GM18951 (cell line): ENCODE measurements around the gene CDC42BPG.

Source experiments
- POLR2A ChIP-seq: IDR thresholded peaks from 4 replicates; pipeline ENCODE4 v1.6.1; 2011; ENCODE audit warnings: mild to moderate bottlenecking; ENCODE audit not compliant: insufficient read length, insufficient read depth; ENCODE audit errors: extremely low read depth
- in situ Hi-C: fragments of 300-500 bp; cut with MboI; formaldehyde crosslinking; loops from one replicate; pipeline ENCODE4 v1.12.0; 2022; ENCODE audit warnings: low sequenced_read_pairs, mixed read lengths, inconsistent platforms; ENCODE audit not compliant: unreplicated experiment

Gene CDC42BPG

GRCh38 chr11:64857485-64857884, 13.0 kb upstream of the CDC42BPG start:
- TF ChIP-seq POLR2A, result no peak
- in situ Hi-C loops, result no loop called here

- in situ Hi-C loops, result no loop called here
Observed at GRCh38 chr11:64856382-64857227, 12.2 kb upstream of the CDC42BPG start.

GRCh38 chr11:64855596-64856304, 11.3 kb upstream of the CDC42BPG start:
- no peak for TF ChIP-seq POLR2A
- in situ Hi-C loops, result no loop called here

More at GRCh38 chr11:64856382-64857227, 12.2 kb upstream of the CDC42BPG start:
- TF ChIP-seq POLR2A, result no peak

- TF ChIP-seq POLR2A, result no peak
- in situ Hi-C loops, result no loop called here
Observed at GRCh38 chr11:64854534-64855502, 10.4 kb upstream of the CDC42BPG start.

- in situ Hi-C loops, result no loop called here
- no peak for TF ChIP-seq POLR2A
Observed at GRCh38 chr11:64854157-64854533, 9.7 kb upstream of the CDC42BPG start.

GRCh38 chr11:64853709-64854108, 9.3 kb upstream of the CDC42BPG start:
- in situ Hi-C loops, result no loop called here

GRCh38 chr11:64852804-64853509, 8.5 kb upstream of the CDC42BPG start:
- in situ Hi-C loops, result no loop called here
- TF ChIP-seq POLR2A, result no peak

More at GRCh38 chr11:64853709-64854108, 9.3 kb upstream of the CDC42BPG start:
- TF ChIP-seq POLR2A, result no peak

- peak; percentile 23 for TF ChIP-seq POLR2A
- in situ Hi-C loops, result no loop called here
Observed at GRCh38 chr11:64851831-64852351, 7.4 kb upstream of the CDC42BPG start.

GRCh38 chr11:64850979-64851567, 6.6 kb upstream of the CDC42BPG start:
- in situ Hi-C loops, result no loop called here
- peak; percentile 56 for TF ChIP-seq POLR2A

- no peak for TF ChIP-seq POLR2A
- in situ Hi-C loops, result loop anchor here (5.0 kb wide), 1 partner anchor 43 kb away; no protein-coding TSS in a partner anchor
Observed at GRCh38 chr11:64849598-64850356, 5.3 kb upstream of the CDC42BPG start.
